Spleen (tissue), 7 donors: ENCODE data around the gene PIF1.
A peak's percentile ranks its signal among the peaks of the same experiment; 100 is the strongest.

Experiments
- CTCF ChIP-seq, 11 experiments: fragments of 200-600 bp in 7 of 11; fragments of 450-650 bp in 4 of 11; sonication (generic) in 4 of 11; IDR thresholded peaks in 8 of 11; conservative IDR thresholded peaks in 3 of 11; 1 replicate in 7 of 11; 2 replicates in 4 of 11; pipeline versions ENCODE4 v1.4.0 to v1.8.0; 2016 to 2021; ENCODE audit warnings: antibody characterized with exemption in 11 of 11, inconsistent platforms in 4 of 11, mild to moderate bottlenecking in 1 of 11
- POLR2AphosphoS5 ChIP-seq, 3 donors: sonication (generic); formaldehyde crosslinking; IDR thresholded peaks; one replicate each; pipeline ENCODE4 v1.5.1; 2017; ENCODE audit warnings: antibody characterized with exemption in 3 of 3
- donor health status: DM: no; HTN: no; CAD: no; lungs with moderate emphysema.
- donor health status: DM: no; HTN: no; CAD: no.
- donor health status: DM: no; HTN: no; CAD: no.

GRCh38 chr15:64851503-64851840 is 26.0 kb upstream of the PIF1 start:
- TF ChIP-seq POLR2AphosphoS5 (IDR thresholded peaks at IDR 0.05) (peak in 2 of 3 donors; percentile 27 to 49), CTCF (IDR thresholded peaks at IDR 0.05 in 8 of 11, conservative IDR thresholded peaks at IDR 0.05 in 3 of 11) (no peak)
